GM12878 (cell line): Measurements from ENCODE around the gene CLIC3. TPM values are rescaled to one million over a fixed set of nuclear protein-coding genes. Genes with fewer than 3 reads are reported as not detected.
A peak's percentile ranks its signal among the peaks of the same experiment; 100 is the strongest.

Experiments
- BACH1 ChIP-seq: fragments of 450-650 bp; IDR thresholded peaks from 2 replicates; pipeline ENCODE4 v1.6.1; 2017; ENCODE audit warnings: mild to moderate bottlenecking, borderline replicate concordance
- EGR1 ChIP-seq, 2 experiments: IDR thresholded peaks; 1 replicate in 1 of 2; 2 replicates in 1 of 2; pipeline ENCODE4 v1.6.1; 2011 to 2012; ENCODE audit warnings: low read depth in 2 of 2, low read length in 2 of 2, borderline replicate concordance in 1 of 2, mild to moderate bottlenecking in 1 of 2, moderate library complexity in 1 of 2
- EP300 ChIP-seq, 2 experiments: fragments of 150-350 bp in 1 of 2; IDR thresholded peaks; 2 replicates each; pipeline ENCODE4 v1.6.1; 2011 to 2012; ENCODE audit warnings: low read depth in 2 of 2, low read length in 2 of 2, borderline replicate concordance in 1 of 2, improper control_type of control experiment in 1 of 2, inconsistent platforms in 1 of 2; ENCODE audit not compliant: control insufficient read depth in 1 of 2
- FOXM1 ChIP-seq: IDR thresholded peaks from 2 replicates; pipeline ENCODE4 v1.6.1; 2012; ENCODE audit warnings: low read depth, mild to moderate bottlenecking, inconsistent platforms, low read length, moderate library complexity
- GATAD2B ChIP-seq: fragments of 450-650 bp; conservative IDR thresholded peaks from 2 replicates; pipeline ENCODE4 v1.6.1; 2017; ENCODE audit warnings: low read depth, mild to moderate bottlenecking, moderate library complexity
- KDM1A ChIP-seq: fragments of 200-600 bp; sonication (generic); IDR thresholded peaks from 2 replicates; pipeline ENCODE4 v1.6.1; 2016; ENCODE audit warnings: borderline replicate concordance
- MEF2B ChIP-seq: fragments of 450-650 bp; IDR thresholded peaks from 2 replicates; pipeline ENCODE4 v1.6.1; 2018; ENCODE audit warnings: mild to moderate bottlenecking, moderate library complexity; ENCODE audit not compliant: partially characterized antibody, poor library complexity, severe bottlenecking
- MYC ChIP-seq: IDR thresholded peaks from 2 replicates; pipeline ENCODE4 v1.6.1; 2011; ENCODE audit warnings: mild to moderate bottlenecking, low read length, moderate library complexity, inconsistent platforms; ENCODE audit not compliant: insufficient read depth, insufficient replicate concordance, insufficient read length, severe bottlenecking
- NBN ChIP-seq: fragments of 450-650 bp; IDR thresholded peaks from 2 replicates; pipeline ENCODE4 v1.6.1; 2016
- NKRF ChIP-seq: fragments of 450-650 bp; conservative IDR thresholded peaks from 2 replicates; pipeline ENCODE4 v1.6.1; 2017; ENCODE audit warnings: mild to moderate bottlenecking, moderate library complexity
- NR2C1 ChIP-seq: fragments of 450-650 bp; IDR thresholded peaks from 2 replicates; pipeline ENCODE4 v1.6.1; 2017; ENCODE audit warnings: antibody characterized with exemption, mild to moderate bottlenecking, moderate library complexity
- POU2F2 ChIP-seq: IDR thresholded peaks from 3 replicates; pipeline ENCODE4 v1.6.1; 2011; ENCODE audit warnings: low read depth, mild to moderate bottlenecking, low read length, borderline replicate concordance
- REST ChIP-seq: IDR thresholded peaks from 2 replicates; pipeline ENCODE4 v1.6.1; 2012; ENCODE audit warnings: mild to moderate bottlenecking, low read depth, low read length
- RFX5 ChIP-seq: IDR thresholded peaks from 2 replicates; pipeline ENCODE4 v1.6.1; 2011; ENCODE audit warnings: low read depth, low read length, improper control_type of control experiment
- SPI1 ChIP-seq: IDR thresholded peaks from 2 replicates; pipeline ENCODE4 v1.6.1; 2011; ENCODE audit warnings: low read depth, mild to moderate bottlenecking, low read length, moderate library complexity, borderline replicate concordance; ENCODE audit not compliant: insufficient read depth
- SRF ChIP-seq, 2 experiments: IDR thresholded peaks; 2 replicates each; pipeline ENCODE4 v1.6.1; 2011; ENCODE audit warnings: low read depth in 2 of 2, low read length in 2 of 2, mild to moderate bottlenecking in 1 of 2, moderate library complexity in 1 of 2
- SUZ12 ChIP-seq: fragments of 200-600 bp; sonication (generic); IDR thresholded peaks from one replicate; pipeline ENCODE4 v1.6.1; 2018; ENCODE audit warnings: antibody characterized with exemption, mild to moderate bottlenecking; ENCODE audit not compliant: unreplicated experiment
- TARDBP ChIP-seq: IDR thresholded peaks from 2 replicates; pipeline ENCODE4 v1.6.1; 2016; ENCODE audit warnings: borderline replicate concordance
- TCF12 ChIP-seq: IDR thresholded peaks from 2 replicates; pipeline ENCODE4 v1.6.1; 2011; ENCODE audit warnings: low read depth, mild to moderate bottlenecking, low read length
- USF1 ChIP-seq: IDR thresholded peaks from 2 replicates; pipeline ENCODE4 v1.6.1; 2011; ENCODE audit warnings: borderline replicate concordance, low read depth, mild to moderate bottlenecking, moderate library complexity, mixed read lengths, low read length; ENCODE audit not compliant: insufficient read depth; ENCODE audit errors: extremely low read length
- WRNIP1 ChIP-seq: IDR thresholded peaks from 2 replicates; pipeline ENCODE4 v1.6.1; 2011; ENCODE audit warnings: low read depth, low read length, improper control_type of control experiment, borderline replicate concordance
- YY1 ChIP-seq: IDR thresholded peaks from 2 replicates; pipeline ENCODE4 v1.6.1; 2011; ENCODE audit warnings: low read depth, mild to moderate bottlenecking, low read length
- ZNF217 ChIP-seq: fragments of 450-650 bp; IDR thresholded peaks from 2 replicates; pipeline ENCODE4 v1.6.1; 2017; ENCODE audit warnings: antibody characterized with exemption, mild to moderate bottlenecking
- ZSCAN29 ChIP-seq: fragments of 450-650 bp; IDR thresholded peaks from 2 replicates; pipeline ENCODE4 v1.6.1; 2017; ENCODE audit warnings: mild to moderate bottlenecking, moderate library complexity
- polyA plus RNA-seq, 11 experiments: library from polyadenylated mRNA; depleted of rRNA in 4 of 11; unstranded in 6 of 11; stranded (reverse) in 5 of 11; fragments of >200 nt; fragmentation: Nextera tagmentation in 4 of 11; fragmentation: Illumina TruSeq in 1 of 11; extraction: Ambion mirVana in 4 of 11; extraction: Trizol in 1 of 11; gene quantifications; 1 replicate in 1 of 11; 2 replicates in 10 of 11; pipeline versions ENCODE4 v1.2.1 to v1.2.3, GENCODE V29; 2011 to 2016; ENCODE audit warnings: inconsistent platforms in 2 of 11, missing spikeins in 2 of 11, low read depth in 1 of 11
- total RNA-seq, 4 experiments: library from RNA; depleted of rRNA in 3 of 4; stranded (reverse); fragments of >200 nt in 3 of 4; fragmentation: Illumina TruSeq in 1 of 4; extraction: Trizol in 1 of 4; gene quantifications; 2 replicates each; pipeline versions ENCODE4 v1.2.1 to v1.2.3, GENCODE V29; 2013 to 2021

The CLIC3 gene
- total and polyA plus RNA-seq, 10 of the 15 experiments (the other 5 are each of a cell fraction or from before 2014, with no cell fraction given), result 0.31 TPM; not detected in 9

GRCh38 chr9:137000177-137000930, 4.0 kb upstream of the CLIC3 start (continued):
- TF ChIP-seq NKRF (no peak), NBN (peak; percentile 69; the same call in 1 of the 2 replicates), NR2C1 (peak; percentile 62), REST (no peak), BACH1 (peak; percentile 23; the same call in 1 of the 2 replicates), TCF12 (no peak), SUZ12 (no peak), GATAD2B (peak; percentile 9; the same call in 1 of the 2 replicates), KDM1A (no peak), EP300 (IDR thresholded peaks at IDR 0.05; ENCODE audit: borderline replicate concordance in 1 of 2, control insufficient read depth in 1 of 2, low read depth in 2 of 2, low read length in 2 of 2) (peak; percentile 50 to 51; a peak in 2 of 4 replicates), FOXM1 (no peak), MYC (no peak), WRNIP1 (no peak), POU2F2 (peak; percentile 97; the same call in 2 of the 3 replicates), MEF2B (peak; percentile 65), SPI1 (0 out of 2 replicates have a peak, but pooled peaks have one; percentile 11), EGR1 (IDR thresholded peaks at IDR 0.05; ENCODE audit: borderline replicate concordance in 1 of 2, low read depth in 2 of 2, low read length in 2 of 2) (no peak), YY1 (0 out of 2 replicates have a peak, but pooled peaks have one; percentile 9), SRF (IDR thresholded peaks at IDR 0.05; ENCODE audit: low read depth in 2 of 2, low read length in 2 of 2) (no peak), ZSCAN29 (no peak), TARDBP (no peak), RFX5 (no peak), USF1 (no peak), ZNF217 (no peak)
